NT2/D1 (cell line): ENCODE results near the gene PCSK6.

Experiments
- SUZ12 ChIP-seq: IDR thresholded peaks from 2 replicates; pipeline ENCODE4 v1.6.1; 2011; ENCODE audit not compliant: insufficient read length, insufficient read depth; ENCODE audit errors: extremely low read depth
- YY1 ChIP-seq: IDR thresholded peaks from 2 replicates; pipeline ENCODE4 v1.6.1; 2011; ENCODE audit not compliant: insufficient read length, insufficient read depth
- ZNF274 ChIP-seq: IDR thresholded peaks from 2 replicates; pipeline ENCODE4 v1.6.1; 2011; ENCODE audit warnings: mild to moderate bottlenecking, low read depth, low read length

GRCh38 chr15:101530224-101530958 is 40.9 kb upstream of the PCSK6 start:
- no peak for TF ChIP-seq ZNF274
- no peak for TF ChIP-seq YY1
- no peak for TF ChIP-seq SUZ12
